C4-2B (cell line): ENCODE data around the gene NHSL2.

Source experiments
- H3K27ac ChIP-seq: fragments of 450-650 bp; 2 replicates; pipeline ENCODE4 v1.5.1; 2017
- CTCF ChIP-seq: fragments of 450-650 bp; conservative IDR thresholded peaks from 2 replicates; pipeline ENCODE4 v1.5.1; 2017; ENCODE audit warnings: mild to moderate bottlenecking
- ZFX ChIP-seq: fragments of 450-650 bp; IDR thresholded peaks from 2 replicates; pipeline ENCODE4 v1.6.1; 2017

NHSL2 gene

DNA sequence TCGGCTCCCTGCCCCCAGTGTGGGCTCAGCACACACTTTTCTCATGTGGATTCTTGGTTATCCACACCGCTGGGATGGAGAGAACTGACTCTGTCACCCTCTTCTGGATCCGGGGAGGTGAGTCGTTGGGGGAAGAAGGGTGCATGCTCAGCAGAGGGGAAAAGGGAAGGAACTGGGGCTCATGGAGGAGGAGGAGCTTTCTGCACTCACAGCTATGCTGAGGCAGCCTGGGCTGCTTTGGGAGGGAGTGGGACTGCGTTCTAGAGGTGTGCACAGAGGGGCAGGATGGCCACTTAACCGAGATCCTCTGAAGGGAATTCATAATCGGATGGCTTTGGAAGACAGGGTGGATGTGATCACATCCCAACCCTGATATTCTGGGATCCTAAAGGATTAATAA, 169.5 kb downstream of the NHSL2 start:
- no peak for TF ChIP-seq ZFX
- TF ChIP-seq CTCF: no peak
- no peak overlapping the region for H3K27ac ChIP-seq

GRCh38 chrX:72080800-72081199, 170.2 kb downstream of the NHSL2 start:
- no peak for TF ChIP-seq ZFX
- no peak for TF ChIP-seq CTCF
- H3K27ac ChIP-seq: no peak overlapping the region

DNA sequence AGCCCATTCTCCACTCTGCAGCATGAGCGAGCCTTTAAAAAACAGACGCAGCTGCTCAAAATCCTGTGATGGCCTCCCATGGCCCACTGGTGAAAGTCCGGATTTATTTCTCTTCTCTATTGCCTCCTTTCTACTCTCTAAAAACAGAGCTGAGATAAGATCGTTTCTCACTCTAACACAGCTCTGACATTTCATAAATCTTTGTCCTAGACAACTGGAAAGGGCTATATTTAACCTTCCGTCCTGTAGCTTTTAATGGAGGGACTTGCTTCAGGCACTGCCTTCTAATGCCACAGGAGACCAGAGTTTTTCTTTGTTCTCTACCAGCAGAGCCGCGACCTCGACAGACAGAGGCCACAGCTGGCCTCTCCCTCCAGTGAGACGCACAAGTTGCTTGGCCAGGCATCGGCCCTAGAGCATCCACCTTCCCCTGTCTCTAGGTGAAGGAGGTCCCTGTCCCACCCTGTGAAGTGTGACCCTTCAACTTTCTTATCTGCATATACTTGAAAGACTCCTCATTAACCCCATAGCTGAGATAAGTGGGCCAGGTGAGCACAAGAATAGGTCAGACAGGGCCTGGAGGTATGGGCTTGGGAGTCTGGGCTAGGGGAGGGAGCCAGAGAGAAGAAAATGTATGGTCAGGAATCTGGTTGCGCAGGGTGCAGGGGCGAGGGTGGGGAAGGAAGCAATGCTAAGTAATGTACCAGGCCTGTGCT, 171.1 kb downstream of the NHSL2 start:
- TF ChIP-seq ZFX (no peak), CTCF (no peak)
- H3K27ac ChIP-seq: no peak overlapping the region

DNA sequence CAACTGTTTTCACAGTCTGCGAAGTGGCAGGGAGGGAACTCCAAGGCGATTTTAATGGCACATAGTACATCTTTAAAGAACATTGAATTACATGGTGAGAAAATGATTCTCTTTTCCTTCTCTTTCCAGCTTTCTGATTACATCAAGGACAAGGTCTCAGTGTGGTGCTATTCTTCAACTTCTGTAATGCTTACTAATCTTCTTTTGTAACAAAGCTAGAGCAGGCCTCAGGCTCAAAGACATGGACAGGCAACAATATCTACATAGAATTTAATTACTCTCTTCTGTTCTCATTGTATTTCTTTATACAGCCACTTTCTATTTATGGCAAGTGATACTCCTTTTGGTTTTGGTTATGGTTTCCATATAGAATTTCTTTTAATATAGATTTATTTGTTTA, 172.6 kb downstream of the NHSL2 start:
- no peak overlapping the region for H3K27ac ChIP-seq
- TF ChIP-seq ZFX (no peak), CTCF (no peak)

DNA sequence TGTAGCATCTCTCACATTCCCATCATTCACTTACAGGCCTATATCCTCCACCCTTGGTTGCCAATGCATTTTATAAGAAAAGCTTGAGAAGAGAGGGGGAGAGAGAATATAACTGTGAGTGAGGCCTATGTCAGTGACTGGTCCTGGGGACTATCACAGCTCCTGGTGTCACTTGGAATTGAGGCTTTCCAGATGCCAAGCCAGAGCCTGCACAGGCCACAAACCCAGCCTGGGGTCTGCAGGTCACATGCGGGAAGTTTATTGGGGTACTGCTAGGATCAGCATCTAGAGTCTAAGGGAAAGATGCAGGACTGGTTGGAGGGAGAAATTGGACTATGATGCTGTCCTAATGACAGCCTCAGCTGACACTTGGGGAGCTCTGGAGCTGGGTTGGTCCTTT, 173.5 kb downstream of the NHSL2 start:
- no peak overlapping the region for H3K27ac ChIP-seq
- TF ChIP-seq ZFX (no peak), CTCF (no peak)

DNA sequence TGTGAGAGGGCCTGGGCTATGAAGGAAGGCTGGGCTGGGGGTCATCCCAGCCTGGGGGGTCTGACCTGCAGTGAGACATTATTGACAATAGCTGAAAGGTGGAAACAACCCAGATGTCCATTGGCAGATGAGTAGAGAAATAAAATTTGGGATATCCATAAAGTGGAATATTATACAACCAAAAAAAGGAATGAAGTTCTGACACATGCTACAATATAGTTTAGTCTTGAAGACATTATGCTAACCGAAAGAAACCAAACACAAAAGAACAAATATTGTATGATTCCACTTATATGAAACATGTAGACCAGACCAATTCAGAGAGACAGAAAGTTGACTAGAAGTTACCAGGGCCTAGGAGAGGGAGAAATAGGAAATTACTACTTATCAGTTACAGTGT, 176.3 kb downstream of the NHSL2 start:
- TF ChIP-seq ZFX (no peak), CTCF (no peak)
- H3K27ac ChIP-seq: no peak overlapping the region

DNA sequence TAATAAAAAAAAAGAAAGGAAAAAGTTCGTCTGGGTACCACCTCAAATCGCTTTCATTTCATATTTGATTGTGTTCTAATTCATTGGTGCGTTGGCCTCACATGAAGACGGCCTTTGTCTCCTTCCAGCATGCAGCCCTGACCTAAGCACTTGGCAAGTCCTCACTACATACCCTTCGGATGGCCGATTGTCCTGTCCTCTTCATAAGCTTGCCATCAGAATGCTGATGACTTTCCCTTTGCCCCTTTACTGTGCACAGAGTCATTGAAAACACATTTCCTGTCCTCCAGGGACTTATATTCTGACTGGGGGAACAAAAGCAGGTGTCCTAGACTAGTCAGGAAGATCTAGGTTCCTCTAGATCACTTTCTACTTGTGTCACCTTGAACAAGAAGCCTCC, 178.1 kb downstream of the NHSL2 start:
- no peak overlapping the region for H3K27ac ChIP-seq
- TF ChIP-seq ZFX: no peak
- TF ChIP-seq CTCF: no peak
